GM13977 (cell line): ENCODE measurements around the gene MTMR1.

ENCODE experiments used
- DNase-seq: peaks from one replicate; pipeline ENCODE4 v3.0.0; 2012; ENCODE audit warnings: low spot score
- CTCF ChIP-seq: IDR thresholded peaks from 2 replicates; pipeline ENCODE4 v1.5.1; 2012; ENCODE audit warnings: mild to moderate bottlenecking, control low read depth; ENCODE audit not compliant: insufficient read depth; ENCODE audit errors: extremely low read depth, missing control alignments
- in situ Hi-C: fragments of 300-500 bp; cut with MboI; formaldehyde crosslinking; loops from one replicate; pipeline ENCODE4 v1.12.0; 2022; ENCODE audit warnings: low sequenced_read_pairs, low pct_unique_long_range_greater_than_20kb, mixed read lengths, inconsistent platforms; ENCODE audit not compliant: unreplicated experiment

Gene MTMR1

GRCh38 chrX:150763810-150764209 is 70.6 kb downstream of the MTMR1 start:
- TF ChIP-seq CTCF: no peak
- in situ Hi-C loops: no loop called here
- no peak for DNase-seq

GRCh38 chrX:150765237-150765636 is 72.0 kb downstream of the MTMR1 start:
- in situ Hi-C loops: no loop called here
- peak; percentile 12 for DNase-seq

GRCh38 chrX:150765782-150766350 is 72.7 kb downstream of the MTMR1 start:
- in situ Hi-C loops: no loop called here
- DNase-seq: peak; percentile 15
- TF ChIP-seq CTCF: no peak

More at GRCh38 chrX:150765237-150765636, 72.0 kb downstream of the MTMR1 start:
- TF ChIP-seq CTCF: no peak

GRCh38 chrX:150766351-150767044 is 73.3 kb downstream of the MTMR1 start:
- peak; percentile 23 for DNase-seq
- in situ Hi-C loops: no loop called here
- TF ChIP-seq CTCF: no peak

GRCh38 chrX:150767045-150767395 is 73.8 kb downstream of the MTMR1 start:
- TF ChIP-seq CTCF: no peak
- in situ Hi-C loops: no loop called here
- DNase-seq: no peak

GRCh38 chrX:150767475-150768131 is 74.4 kb downstream of the MTMR1 start:
- no peak for TF ChIP-seq CTCF
- peak; percentile 28 for DNase-seq
- in situ Hi-C loops: no loop called here
